Measurements from ENCODE around the gene SYT12.

Gene SYT12

DNA sequence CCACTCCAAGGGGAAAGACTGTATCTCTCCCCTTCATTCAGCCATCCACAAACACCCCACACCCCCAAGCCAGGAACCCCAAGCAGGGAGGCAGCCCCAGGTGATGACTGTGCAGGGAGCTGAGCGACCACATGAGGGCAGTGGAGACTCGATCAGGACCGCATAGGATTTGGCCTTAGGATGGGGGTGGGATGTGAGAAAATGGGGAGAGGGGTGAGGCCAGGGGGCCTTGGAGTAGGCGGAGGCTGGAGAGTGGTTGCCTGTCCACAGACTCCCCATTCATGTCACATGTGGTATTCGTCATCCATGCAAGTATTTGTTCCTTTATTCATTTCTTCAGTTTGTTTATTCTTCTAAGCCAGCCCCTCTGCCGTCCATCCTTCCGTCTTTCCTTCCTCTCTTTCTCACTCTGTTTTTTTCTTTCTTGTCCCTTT is 31.0 kb downstream of the SYT12 start:
- H3K36me3 Mint-ChIP-seq, result no peaks in the 10 kb centered on the region
- peaks cover 74% of the 10 kb centered on the region for H3K27me3 Mint-ChIP-seq
- no peak overlapping the region for H3K27ac Mint-ChIP-seq
- ATAC-seq, result peak; percentile 64
- H3K4me1 Mint-ChIP-seq, result peaks cover 12% of the 10 kb centered on the region
- H3K9me3 Mint-ChIP-seq, result no peaks in the 10 kb centered on the region
- H3K4me3 Mint-ChIP-seq, result no peak overlapping the region

DNA sequence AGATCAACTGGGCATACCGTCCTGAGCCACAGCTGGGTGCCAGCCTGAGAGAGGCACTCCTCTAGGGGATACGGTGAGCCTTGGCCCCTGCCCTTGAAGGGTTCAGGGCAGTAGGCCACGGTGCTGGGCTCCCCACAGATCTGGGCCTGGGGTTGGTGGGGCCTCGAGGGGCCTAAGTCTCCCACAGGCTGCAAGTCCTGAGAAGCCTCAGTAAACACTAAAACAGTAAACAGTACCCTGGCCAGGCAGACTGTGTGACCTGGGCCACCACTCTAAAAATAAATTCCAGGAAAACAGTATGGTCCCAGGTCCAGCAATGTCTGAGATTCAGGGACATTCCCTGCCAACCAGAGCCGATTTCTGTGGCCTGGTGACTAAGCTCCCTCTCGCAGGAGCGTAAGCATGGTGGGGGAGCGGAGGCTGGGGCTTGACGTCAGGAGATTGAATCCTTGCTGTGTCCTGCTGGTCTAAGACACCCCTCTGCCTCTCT is 31.5 kb downstream of the SYT12 start:
- no peaks in the 10 kb centered on the region for H3K9me3 Mint-ChIP-seq
- H3K4me1 Mint-ChIP-seq, result peaks cover 12% of the 10 kb centered on the region
- no peak for ATAC-seq
- H3K27ac Mint-ChIP-seq, result no peak overlapping the region
- no peaks in the 10 kb centered on the region for H3K36me3 Mint-ChIP-seq
- no peak overlapping the region for H3K4me3 Mint-ChIP-seq
- peaks cover 70% of the 10 kb centered on the region for H3K27me3 Mint-ChIP-seq

DNA sequence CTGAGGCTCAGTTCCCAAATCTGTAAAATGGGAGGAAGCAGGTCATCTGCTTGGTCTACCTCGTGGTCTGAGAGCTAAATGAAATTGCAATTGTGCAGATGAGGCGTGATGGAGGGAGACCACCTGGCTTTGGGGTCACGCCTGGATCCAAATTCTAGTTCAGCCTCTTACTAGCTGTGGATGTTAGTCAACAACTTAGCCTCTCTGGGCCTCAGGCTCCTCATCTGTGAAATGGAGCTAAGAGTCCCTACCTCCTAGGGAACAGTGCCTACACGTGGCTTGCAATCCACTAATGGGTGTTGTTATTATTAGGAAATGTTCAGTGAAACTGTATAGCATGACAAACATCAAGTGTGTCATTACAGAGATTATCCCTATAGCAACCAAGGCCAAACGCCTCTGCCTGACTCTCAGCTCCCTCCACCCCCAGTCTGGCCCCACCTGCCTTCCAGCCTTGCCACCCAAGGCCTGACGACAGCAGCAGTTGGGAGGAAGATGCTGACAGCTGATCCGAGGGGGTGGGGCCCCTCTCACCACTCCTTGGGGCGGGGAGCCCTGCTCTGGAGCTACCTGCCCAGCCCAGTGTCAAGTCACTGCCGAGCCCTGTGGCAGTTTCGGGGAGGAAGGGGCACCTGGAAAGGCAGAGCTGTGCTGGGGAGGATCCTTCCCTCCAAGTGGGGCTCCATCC is 32.0 kb downstream of the SYT12 start:
- Mint-ChIP-seq H3K9me3 (no peaks in the 10 kb centered on the region), H3K4me3 (no peak overlapping the region), H3K4me1 (peaks cover 12% of the 10 kb centered on the region), H3K36me3 (no peaks in the 10 kb centered on the region), H3K27ac (no peak overlapping the region), H3K27me3 (peaks cover 64% of the 10 kb centered on the region)
- ATAC-seq, result no peak

DNA sequence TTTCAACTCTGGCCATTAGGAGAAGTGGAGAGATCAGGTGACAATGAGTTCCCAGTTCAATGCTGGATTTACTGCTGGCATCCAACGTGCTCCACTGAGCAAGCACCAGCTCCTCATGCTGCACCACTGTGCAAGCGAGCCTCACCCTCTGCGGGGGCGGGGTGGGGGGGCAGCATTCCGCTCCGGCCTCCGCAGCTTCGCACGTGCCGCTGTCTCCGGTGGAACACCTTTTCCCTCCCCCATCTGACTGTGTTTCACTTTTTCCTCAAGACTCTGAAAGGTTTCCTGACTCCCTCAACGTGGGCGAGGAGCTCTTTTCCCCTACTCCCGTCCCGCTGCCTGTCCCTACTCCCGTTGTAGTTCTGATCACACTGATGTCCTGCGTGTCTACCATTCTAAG is 32.9 kb downstream of the SYT12 start:
- no peak for ATAC-seq
- Mint-ChIP-seq H3K27ac (peak overlapping the region; percentile 69), H3K36me3 (no peaks in the 10 kb centered on the region), H3K4me3 (peak overlapping the region; percentile 83), H3K27me3 (peaks cover 60% of the 10 kb centered on the region), H3K9me3 (no peaks in the 10 kb centered on the region), H3K4me1 (peaks cover 12% of the 10 kb centered on the region)

DNA sequence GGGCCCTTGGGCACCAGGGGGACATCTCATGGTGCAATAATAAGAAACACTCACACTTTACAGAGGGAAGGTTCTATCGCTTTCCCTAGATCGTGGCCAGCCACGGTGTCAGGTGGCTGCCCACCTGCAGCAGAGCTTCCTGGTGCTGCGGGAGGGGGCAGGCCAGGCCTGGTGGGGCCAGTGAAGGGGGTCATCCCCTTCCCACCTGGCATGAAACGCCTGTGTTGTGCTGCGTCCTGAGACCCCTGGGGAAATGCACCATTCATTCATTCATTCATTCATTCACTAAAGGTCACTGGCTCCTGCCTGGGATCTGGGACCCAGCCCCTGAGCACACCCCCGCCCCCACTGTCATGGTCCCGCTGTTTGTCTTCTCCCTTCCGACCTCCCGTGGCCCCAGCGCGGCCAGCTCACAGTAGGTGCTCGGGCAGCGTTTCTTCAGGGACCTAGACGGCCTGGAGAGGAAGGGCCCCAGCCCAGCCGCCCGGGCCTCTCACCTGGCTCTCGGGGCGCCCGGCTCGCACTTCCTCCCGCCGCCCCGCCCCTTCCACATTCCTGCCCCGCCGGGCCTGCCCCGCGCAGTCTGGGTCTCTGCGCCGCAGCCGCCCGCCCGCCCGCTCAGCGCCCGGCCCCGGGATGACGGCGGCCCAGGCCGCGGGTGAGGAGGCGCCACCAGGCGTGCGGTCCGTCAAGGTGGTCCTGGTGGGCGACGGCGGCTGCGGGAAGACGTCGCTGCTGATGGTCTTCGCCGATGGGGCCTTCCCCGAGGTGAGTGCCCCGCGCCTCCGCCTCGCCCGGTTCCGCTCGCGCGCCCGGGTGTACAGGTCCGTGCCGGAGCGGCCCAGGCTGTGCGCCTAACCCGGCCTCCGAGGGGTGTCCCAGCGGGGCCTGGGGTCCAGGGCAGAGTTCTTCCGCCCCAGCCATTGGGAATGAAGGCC is 33.6 kb downstream of the SYT12 start, which contains the start of gene RHOD:
Gene RHOD, plus strand, starts transcription at position 581 of the 938 bp plus-strand sequence. Its CDS starts 56 bp downstream, at position 637.
- Mint-ChIP-seq H3K9me3 (no peaks in the 10 kb centered on the region), H3K4me3 (peak within 1 kb of the TSS; percentile 83), H3K36me3 (no peaks in the 10 kb centered on the region), H3K27me3 (peaks cover 53% of the 10 kb centered on the region), H3K4me1 (peaks cover 12% of the 10 kb centered on the region), H3K27ac (peak within 1 kb of the TSS; percentile 69)
- ATAC-seq, result peak; percentile 71

DNA sequence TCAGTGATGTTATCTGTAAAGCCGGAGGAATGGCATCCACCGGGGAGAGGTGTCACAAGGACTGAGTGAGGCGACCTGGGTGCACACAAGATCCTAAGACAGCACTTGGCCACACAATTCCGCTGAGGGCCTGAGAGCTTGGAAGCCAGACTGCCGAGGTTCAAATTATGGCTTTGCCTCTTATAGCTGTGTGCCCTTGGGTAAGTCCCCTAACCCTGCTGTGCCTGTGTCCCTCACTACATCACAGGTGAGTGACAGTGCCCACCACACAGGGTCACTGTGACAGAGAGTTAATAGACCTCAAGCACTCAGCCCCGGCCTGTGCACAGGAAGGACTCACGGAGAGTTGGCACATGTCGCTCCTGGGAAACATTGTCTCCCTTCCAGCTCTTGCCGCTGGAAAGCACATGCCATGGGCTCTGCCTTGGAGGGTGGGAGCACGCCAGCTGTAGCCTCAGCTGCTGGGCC is 34.3 kb downstream of the SYT12 start:
- Mint-ChIP-seq H3K27me3 (peaks cover 46% of the 10 kb centered on the region), H3K4me1 (peaks cover 12% of the 10 kb centered on the region), H3K36me3 (no peaks in the 10 kb centered on the region), H3K4me3 (no peak overlapping the region), H3K9me3 (no peaks in the 10 kb centered on the region), H3K27ac (no peak overlapping the region)
- no peak for ATAC-seq

DNA sequence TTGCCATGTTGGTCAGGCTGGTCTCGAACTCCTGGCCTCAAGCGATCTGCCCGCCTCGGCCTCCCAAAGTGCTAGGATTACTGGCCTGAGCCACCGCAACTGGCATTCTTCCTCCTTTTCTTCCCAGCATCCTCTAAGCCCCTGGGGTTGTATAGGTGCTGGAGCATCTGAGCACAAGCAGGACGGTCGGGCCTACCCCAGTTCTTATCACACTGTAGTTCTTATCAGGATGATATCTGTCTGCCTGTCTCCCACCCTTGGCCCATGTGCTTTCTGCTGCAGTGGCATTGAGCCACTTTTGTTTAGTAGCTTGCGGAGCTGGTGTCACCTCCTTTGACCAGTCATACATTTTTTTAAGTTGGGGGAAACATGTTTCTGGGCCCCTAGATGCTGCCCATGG is 35.6 kb downstream of the SYT12 start:
- Mint-ChIP-seq H3K4me3 (no peak overlapping the region), H3K36me3 (no peaks in the 10 kb centered on the region), H3K27ac (no peak overlapping the region), H3K9me3 (no peaks in the 10 kb centered on the region), H3K27me3 (peaks cover 33% of the 10 kb centered on the region), H3K4me1 (peaks cover 12% of the 10 kb centered on the region)
- ATAC-seq, result no peak

DNA sequence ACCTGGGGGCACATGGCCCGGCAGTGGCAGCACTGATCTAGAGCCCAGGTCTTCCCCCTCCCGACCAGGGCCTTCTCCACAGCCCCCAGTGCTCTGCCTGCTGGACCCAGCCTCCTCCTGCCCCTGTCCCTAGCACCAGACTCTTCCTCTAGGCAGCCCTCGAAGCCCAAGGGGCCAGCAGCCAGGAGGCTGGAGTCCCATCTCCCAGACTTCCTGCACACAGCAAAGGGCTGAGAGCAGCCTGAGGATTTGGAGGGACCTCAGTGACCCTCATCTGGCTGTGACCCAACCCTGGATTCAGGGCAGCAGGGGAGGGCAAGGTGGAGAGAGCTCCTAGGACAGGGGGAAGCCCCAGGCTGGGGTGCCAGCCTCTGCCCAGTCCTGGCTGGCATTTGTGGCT is 36.7 kb downstream of the SYT12 start:
- no peak overlapping the region for H3K4me3 Mint-ChIP-seq
- no peak overlapping the region for H3K27ac Mint-ChIP-seq
- H3K27me3 Mint-ChIP-seq, result peaks cover 22% of the 10 kb centered on the region
- H3K36me3 Mint-ChIP-seq, result no peaks in the 10 kb centered on the region
- H3K4me1 Mint-ChIP-seq, result peaks cover 12% of the 10 kb centered on the region
- no peak for ATAC-seq
- no peaks in the 10 kb centered on the region for H3K9me3 Mint-ChIP-seq

DNA sequence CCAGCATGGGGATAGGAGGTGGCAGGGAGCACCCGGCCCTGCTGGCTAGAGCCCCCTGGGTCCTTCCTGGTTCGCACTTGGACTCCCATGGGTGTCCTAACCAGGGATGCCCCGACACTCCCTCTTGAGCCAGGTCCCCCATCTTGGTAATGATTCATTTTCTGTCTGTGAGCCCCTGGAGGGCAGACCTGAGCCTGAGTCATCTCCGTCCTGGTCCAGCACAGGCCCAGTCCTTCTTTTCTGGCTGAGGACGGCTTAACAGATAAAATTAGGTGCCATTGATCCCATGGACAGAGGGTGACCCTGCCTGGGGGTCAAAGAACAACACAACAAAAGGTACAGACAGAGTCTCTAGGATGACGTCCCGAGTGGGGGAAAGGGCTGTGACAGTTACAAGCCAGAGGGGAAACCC is 37.2 kb downstream of the SYT12 start:
- ATAC-seq, result no peak
- no peaks in the 10 kb centered on the region for H3K36me3 Mint-ChIP-seq
- H3K27ac Mint-ChIP-seq, result no peak overlapping the region
- H3K27me3 Mint-ChIP-seq, result peaks cover 18% of the 10 kb centered on the region
- H3K9me3 Mint-ChIP-seq, result no peaks in the 10 kb centered on the region
- peaks cover 12% of the 10 kb centered on the region for H3K4me1 Mint-ChIP-seq
- H3K4me3 Mint-ChIP-seq, result no peak overlapping the region

DNA sequence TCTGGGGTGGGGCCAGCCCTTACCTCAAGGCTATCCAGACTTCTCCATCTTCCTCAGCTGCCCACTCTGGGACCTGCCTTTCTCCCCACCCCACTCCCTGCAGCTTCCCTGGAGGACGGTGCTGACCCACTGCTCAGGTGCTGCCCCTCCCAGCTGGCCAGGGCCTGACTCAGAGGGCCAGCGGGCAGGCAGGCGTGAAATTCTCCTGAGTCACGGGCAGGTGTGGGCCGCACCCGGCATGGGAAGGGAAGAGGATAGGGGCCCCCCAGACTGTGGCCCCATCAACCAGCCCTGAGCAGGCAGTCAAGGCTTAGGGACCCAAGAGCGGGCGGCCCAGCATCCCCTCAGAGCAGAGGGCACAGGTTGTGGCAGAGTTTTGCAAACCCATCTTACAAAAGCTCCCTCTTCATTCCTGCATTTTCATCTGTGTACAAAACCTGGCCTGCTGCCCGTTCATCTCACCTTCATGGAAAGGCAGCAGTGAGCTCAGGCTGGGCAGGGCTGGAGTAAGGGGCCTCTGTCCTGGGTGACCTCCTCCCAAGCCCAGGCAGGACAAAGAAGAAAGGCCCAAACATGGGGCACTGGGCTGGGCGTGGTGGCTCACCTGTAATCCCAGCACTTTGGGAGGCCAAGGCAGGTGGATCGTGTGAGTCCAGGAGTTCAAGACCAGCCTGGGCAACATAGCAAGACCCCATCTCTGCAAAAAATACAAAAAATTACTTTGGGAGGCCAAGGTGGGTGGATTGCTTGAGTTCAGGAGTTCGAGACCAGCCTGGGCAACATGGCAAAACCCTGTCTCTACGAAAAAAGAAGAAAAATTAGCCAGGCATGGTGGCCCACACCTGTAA is 39.8 kb downstream of the SYT12 start:
- no peaks in the 10 kb centered on the region for H3K4me1 Mint-ChIP-seq
- H3K9me3 Mint-ChIP-seq, result no peaks in the 10 kb centered on the region
- H3K27me3 Mint-ChIP-seq, result peaks cover 8% of the 10 kb centered on the region
- no peak overlapping the region for H3K4me3 Mint-ChIP-seq
- no peaks in the 10 kb centered on the region for H3K36me3 Mint-ChIP-seq
- H3K27ac Mint-ChIP-seq, result no peak overlapping the region
- ATAC-seq, result no peak

DNA sequence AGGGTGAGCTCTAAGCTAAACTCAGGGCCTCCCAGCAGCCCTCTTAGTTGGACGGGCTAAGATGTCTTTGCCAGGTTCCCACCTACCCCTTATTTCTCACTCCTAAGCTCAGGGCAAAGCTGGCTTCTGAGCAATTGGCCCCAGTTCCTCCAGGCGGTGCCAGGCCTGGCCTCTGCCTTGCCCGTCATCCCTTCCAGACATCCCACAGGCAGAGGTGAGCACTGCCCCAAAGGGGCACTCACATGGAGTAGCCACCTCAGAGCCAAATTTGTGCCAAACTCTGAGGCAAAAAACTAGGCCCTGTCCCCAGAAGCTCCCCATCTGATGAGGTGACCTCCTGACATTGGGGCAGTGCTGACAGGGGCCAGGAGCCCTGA is 43.4 kb downstream of the SYT12 start:
- ATAC-seq, result no peak

DNA sequence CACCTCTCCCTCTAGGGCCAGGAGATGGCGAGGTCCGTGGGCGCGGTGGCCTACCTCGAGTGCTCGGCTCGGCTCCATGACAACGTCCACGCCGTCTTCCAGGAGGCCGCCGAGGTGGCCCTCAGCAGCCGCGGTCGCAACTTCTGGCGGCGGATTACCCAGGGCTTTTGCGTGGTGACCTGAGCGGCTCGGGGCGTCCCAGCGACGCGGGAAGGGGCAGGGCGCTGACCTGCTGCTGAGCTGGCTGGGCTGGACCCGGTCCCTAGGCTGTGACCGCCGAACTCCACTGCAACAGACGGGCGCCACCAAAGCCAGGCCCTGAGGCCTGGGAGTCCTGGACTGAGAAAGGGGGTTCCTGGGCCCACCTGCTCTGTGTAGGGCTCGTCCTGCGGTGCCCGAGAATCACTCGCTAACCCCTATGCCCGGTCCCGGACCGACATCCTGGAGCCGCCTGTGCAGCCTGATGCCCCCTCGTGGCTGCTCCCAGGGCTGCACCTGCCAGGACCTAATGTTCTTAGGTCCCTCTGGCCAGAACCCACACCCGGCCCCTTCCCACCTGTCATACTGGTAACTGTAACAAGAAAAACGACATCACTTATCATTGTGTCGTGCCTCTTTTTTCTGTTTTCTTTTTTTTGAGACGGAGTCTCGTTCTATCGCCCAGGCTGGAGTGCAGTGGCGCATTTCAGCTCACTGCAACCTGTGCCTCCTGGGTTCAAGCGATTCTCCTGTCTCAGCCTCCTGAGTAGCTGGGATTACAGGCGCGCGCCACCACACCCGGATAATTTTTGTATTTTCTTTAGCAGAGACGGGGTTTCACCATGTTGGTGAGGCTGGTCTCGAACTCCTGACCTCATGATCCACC is 48.7 kb downstream of the SYT12 start:
- H3K27me3 Mint-ChIP-seq, result peaks cover 52% of the 10 kb centered on the region
- H3K27ac Mint-ChIP-seq, result no peak overlapping the region
- H3K4me3 Mint-ChIP-seq, result peak overlapping the region; percentile 31

More for the DNA sequence above, 43.4 kb downstream of the SYT12 start:
- no peak overlapping the region for H3K4me3 Mint-ChIP-seq
- no peak overlapping the region for H3K27ac Mint-ChIP-seq
- peaks cover 30% of the 10 kb centered on the region for H3K27me3 Mint-ChIP-seq
- H3K4me1 Mint-ChIP-seq, result no peaks in the 10 kb centered on the region
- no peaks in the 10 kb centered on the region for H3K36me3 Mint-ChIP-seq
- H3K9me3 Mint-ChIP-seq, result no peaks in the 10 kb centered on the region

DNA sequence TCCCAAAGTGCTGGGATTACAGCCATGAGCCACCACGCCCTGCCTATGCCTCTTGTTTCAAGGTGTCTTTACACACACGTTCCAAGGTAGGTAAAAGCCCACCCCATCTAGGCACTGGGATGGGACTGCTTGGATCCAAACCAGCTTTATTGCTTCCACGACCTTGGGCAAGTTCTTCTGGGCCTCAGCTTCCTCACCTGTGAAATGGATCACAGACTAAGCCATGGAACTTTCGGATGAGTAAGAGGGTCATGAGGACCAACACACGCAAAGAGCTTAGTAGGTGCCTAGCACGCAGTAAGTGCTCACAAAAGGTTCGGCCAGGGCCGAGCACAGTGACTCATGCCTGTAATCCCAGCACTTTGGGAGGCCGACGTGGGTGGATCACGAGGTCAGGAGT is 49.4 kb downstream of the SYT12 start:
- no peaks in the 10 kb centered on the region for H3K9me3 Mint-ChIP-seq
- H3K36me3 Mint-ChIP-seq, result no peaks in the 10 kb centered on the region
- ATAC-seq, result no peak
- peaks cover 55% of the 10 kb centered on the region for H3K27me3 Mint-ChIP-seq
- H3K27ac Mint-ChIP-seq, result no peak overlapping the region
- H3K4me1 Mint-ChIP-seq, result peaks cover 21% of the 10 kb centered on the region
- no peak overlapping the region for H3K4me3 Mint-ChIP-seq

More for the DNA sequence above, 48.7 kb downstream of the SYT12 start:
- peak; percentile 54 for ATAC-seq
- H3K4me1 Mint-ChIP-seq, result peaks cover 15% of the 10 kb centered on the region
- H3K9me3 Mint-ChIP-seq, result no peaks in the 10 kb centered on the region
- no peaks in the 10 kb centered on the region for H3K36me3 Mint-ChIP-seq

DNA sequence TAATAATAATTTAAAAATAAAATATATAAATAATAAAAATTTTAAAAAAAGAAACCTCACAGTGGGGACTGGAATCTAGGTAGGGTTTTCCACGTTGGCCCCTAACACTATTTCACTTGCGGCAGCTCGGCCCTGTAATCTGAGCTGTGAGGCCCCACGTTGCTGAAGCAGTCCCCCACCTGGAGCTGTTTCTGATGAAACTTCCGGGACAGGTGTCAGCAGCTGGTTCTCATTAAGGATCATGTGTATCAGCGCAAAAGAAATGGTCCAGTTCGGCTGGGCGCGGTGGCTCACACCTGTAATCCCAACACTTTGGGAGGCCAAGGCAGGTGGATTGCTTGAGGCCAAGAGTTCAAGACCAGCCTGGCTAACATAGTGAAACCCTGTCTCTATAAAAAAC is 51.0 kb downstream of the SYT12 start:
- Mint-ChIP-seq H3K9me3 (no peaks in the 10 kb centered on the region), H3K4me1 (peaks cover 32% of the 10 kb centered on the region), H3K36me3 (no peaks in the 10 kb centered on the region), H3K27ac (no peak overlapping the region), H3K4me3 (no peak overlapping the region), H3K27me3 (peaks cover 59% of the 10 kb centered on the region)
- no peak for ATAC-seq
